Osteocyte (in vitro differentiated cells): Measurements from ENCODE around the gene CMIP. TPM values are rescaled to one million over a fixed set of nuclear protein-coding genes. Genes with fewer than 3 reads are reported as not detected.

Experiments used
- DNase-seq: peaks from one replicate; pipeline ENCODE4 v3.0.0; 2021; ENCODE audit warnings: mixed read lengths; ENCODE audit not compliant: unreplicated experiment; ENCODE audit errors: extremely low spot score
- H3K27ac Mint-ChIP-seq: one replicate; pipeline ENCODE4 v1.8.0; 2021; ENCODE audit warnings: mild to moderate bottlenecking, mixed read lengths; ENCODE audit not compliant: unreplicated experiment
- H3K27me3 Mint-ChIP-seq: one replicate; pipeline ENCODE4 v1.8.0; 2021; ENCODE audit warnings: mixed read lengths; ENCODE audit not compliant: unreplicated experiment
- H3K36me3 Mint-ChIP-seq: one replicate; pipeline ENCODE4 v1.8.0; 2021; ENCODE audit warnings: mixed read lengths; ENCODE audit not compliant: unreplicated experiment
- H3K4me1 Mint-ChIP-seq: one replicate; pipeline ENCODE4 v1.8.0; 2021; ENCODE audit warnings: mixed read lengths; ENCODE audit not compliant: unreplicated experiment
- H3K4me3 Mint-ChIP-seq: one replicate; pipeline ENCODE4 v1.8.0; 2021; ENCODE audit warnings: mild to moderate bottlenecking, moderate library complexity, mixed read lengths; ENCODE audit not compliant: unreplicated experiment
- H3K9me3 Mint-ChIP-seq: one replicate; pipeline ENCODE4 v1.8.0; 2021; ENCODE audit warnings: mixed read lengths; ENCODE audit not compliant: unreplicated experiment
- total RNA-seq: library from RNA; stranded (reverse); gene quantifications from 2 replicates; pipeline ENCODE4 v1.2.1, GENCODE V29; 2021
- TF ChIP-seq, protein P1 (sequence below): fragments of 200-600 bp; sonication (generic); IDR thresholded peaks from 2 replicates; pipeline ENCODE4 v1.5.0; 2021; ENCODE audit warnings: antibody characterized with exemption, mild to moderate bottlenecking, moderate library complexity

The CMIP gene
- total RNA-seq, 1 donor from 2014 or later, result 38.0 TPM

DNA sequence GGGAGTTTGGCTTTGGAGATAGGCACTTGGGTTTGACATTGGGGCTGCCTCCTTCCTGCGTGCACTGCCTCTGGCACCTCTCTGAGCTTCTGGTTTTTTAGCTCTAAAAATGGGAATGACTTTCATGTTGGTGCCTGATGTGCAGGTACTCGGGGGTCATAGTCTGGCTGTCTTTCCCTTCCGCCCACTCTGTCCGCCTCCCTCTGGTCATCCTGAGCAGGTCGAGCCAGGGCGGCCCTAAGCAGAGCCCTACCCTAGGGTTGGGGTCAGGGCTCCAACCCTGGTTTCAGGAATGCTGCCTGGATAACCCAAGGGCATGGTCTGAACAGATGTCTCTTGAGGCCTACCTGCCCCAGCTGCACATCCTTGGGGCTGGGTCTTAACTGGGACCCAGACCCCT, 64.8 kb downstream of the CMIP start:
- no peaks in the 10 kb centered on the region for H3K36me3 Mint-ChIP-seq
- no peak for DNase-seq

DNA sequence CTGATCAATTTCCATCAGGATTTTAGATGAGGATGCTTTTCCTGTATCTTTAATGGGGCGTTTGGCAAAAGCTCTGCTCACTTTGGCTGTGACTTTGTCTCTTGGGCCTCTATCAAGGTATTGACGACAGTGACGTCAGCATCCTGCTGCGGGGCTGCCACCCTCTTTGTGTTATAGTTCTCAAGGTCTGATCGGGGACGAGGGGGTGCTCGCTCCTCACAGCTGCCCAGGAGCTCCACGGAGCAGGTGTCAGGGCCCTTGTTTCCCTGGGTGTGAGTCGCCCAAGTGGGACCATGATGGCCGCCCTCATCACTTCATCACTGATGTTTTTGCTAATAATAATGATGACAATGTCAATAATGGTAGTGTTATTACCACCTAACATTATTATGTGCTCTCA, 65.4 kb downstream of the CMIP start:
- Mint-ChIP-seq H3K36me3 (no peaks in the 10 kb centered on the region), H3K4me3 (no peak overlapping the region), H3K9me3 (peaks cover 6% of the 10 kb centered on the region), H3K27ac (no peak overlapping the region), H3K4me1 (peaks cover 56% of the 10 kb centered on the region), H3K27me3 (no peaks in the 10 kb centered on the region)
- no peak for DNase-seq
- TF ChIP-seq, protein P1, sequence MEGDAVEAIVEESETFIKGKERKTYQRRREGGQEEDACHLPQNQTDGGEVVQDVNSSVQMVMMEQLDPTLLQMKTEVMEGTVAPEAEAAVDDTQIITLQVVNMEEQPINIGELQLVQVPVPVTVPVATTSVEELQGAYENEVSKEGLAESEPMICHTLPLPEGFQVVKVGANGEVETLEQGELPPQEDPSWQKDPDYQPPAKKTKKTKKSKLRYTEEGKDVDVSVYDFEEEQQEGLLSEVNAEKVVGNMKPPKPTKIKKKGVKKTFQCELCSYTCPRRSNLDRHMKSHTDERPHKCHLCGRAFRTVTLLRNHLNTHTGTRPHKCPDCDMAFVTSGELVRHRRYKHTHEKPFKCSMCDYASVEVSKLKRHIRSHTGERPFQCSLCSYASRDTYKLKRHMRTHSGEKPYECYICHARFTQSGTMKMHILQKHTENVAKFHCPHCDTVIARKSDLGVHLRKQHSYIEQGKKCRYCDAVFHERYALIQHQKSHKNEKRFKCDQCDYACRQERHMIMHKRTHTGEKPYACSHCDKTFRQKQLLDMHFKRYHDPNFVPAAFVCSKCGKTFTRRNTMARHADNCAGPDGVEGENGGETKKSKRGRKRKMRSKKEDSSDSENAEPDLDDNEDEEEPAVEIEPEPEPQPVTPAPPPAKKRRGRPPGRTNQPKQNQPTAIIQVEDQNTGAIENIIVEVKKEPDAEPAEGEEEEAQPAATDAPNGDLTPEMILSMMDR, result no peak

More for the DNA sequence above, 64.8 kb downstream of the CMIP start:
- Mint-ChIP-seq H3K27me3 (no peaks in the 10 kb centered on the region), H3K4me1 (peaks cover 58% of the 10 kb centered on the region), H3K27ac (no peak overlapping the region), H3K9me3 (peaks cover 6% of the 10 kb centered on the region), H3K4me3 (no peak overlapping the region)
- TF ChIP-seq, protein P1, result no peak

DNA sequence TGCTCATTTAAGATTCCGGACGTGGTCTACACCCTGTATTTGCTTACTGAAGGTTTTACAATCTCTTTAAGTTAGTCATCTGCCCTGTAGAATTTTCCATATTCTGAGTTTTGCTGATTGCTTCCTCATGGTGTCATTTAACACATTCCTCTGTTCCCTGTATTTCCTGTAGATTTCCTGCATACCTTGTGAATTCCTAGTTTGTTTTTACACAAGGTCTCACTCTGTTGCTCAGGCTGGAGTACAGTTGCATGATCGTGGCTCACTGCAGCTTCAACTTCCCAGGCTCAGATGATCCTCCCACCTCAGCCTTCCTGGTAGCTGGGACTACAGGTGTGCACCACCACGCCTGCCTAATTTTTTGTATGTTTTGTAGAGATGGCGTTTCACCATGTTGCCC, 66.8 kb downstream of the CMIP start:
- H3K27me3 Mint-ChIP-seq, result no peaks in the 10 kb centered on the region
- TF ChIP-seq, protein P1, result no peak
- H3K9me3 Mint-ChIP-seq, result peaks cover 6% of the 10 kb centered on the region
- no peak for DNase-seq
- H3K36me3 Mint-ChIP-seq, result no peaks in the 10 kb centered on the region
- H3K4me1 Mint-ChIP-seq, result peaks cover 55% of the 10 kb centered on the region
- H3K4me3 Mint-ChIP-seq, result no peak overlapping the region
- H3K27ac Mint-ChIP-seq, result peak overlapping the region; percentile 76

DNA sequence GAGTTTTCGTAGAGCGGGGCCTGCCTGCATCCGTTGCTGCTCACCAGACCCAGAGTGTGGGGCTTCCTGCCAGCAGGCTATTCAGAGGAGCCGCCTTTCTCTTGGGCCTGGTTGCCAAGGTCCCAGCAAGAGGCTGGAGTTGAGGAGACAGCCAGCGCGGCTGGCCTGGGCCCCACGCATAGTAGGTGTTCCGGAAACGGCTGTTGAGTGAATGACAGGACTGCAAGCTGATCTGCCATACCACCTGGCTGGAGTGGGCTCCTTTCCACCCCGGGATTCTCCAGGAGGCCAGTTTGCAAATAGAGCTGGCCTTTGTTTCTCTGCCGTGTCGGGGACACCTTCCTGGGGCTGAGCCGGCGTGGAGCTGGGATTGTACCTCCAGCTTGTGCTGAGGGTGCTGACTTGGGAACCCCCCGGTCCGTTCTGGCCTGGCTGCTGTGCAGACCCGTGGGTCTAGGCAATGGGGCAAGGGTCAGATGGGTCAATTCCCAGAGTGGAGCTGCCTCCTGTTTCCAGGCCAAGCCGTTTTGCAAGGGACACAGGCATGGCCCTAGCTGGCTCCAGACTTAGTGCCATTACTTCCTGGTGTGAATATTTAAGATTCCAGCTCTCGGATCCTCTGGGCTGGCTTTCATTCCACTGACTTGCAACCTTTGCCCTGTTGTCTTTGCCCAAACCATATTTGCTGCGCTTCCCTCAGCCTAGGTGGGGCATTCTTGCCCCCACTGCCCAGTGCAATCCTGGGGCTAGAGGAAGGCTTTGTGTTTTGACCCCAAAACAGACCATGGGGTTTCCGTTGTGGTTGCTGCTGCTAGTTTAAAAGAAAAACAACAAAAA, 68.8 kb downstream of the CMIP start:
- DNase-seq, result no peak
- Mint-ChIP-seq H3K9me3 (peaks cover 6% of the 10 kb centered on the region), H3K4me3 (no peak overlapping the region), H3K27ac (peak overlapping the region; percentile 77), H3K36me3 (no peaks in the 10 kb centered on the region), H3K27me3 (no peaks in the 10 kb centered on the region), H3K4me1 (peaks cover 65% of the 10 kb centered on the region)
- TF ChIP-seq, protein P1, result no peak

DNA sequence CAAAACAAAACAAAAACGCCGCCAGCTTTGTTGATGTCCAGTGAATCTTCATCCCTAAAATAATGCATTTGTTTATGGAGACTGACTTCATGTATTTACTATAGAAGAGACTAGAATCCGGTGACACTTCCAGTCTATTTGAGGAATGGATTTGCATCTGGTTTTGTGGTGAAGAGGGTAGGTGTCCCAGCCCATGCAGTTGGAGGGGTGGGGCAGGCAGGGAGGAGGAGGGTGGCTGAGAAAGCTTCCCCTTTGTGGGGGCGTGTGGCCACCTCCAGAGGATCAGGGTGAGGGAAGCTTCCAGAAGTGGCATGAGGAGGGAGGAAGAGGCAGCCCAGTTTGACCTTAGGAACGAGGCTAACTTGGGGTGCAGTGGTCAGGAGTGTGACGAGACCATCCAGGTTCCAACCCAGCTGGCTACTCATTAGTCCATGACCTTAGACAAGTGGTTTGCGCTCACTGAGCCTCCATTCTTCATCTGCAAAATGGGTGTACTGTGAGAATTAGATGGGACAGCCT, 69.5 kb downstream of the CMIP start:
- Mint-ChIP-seq H3K27ac (peak overlapping the region; percentile 77), H3K36me3 (no peaks in the 10 kb centered on the region), H3K27me3 (no peaks in the 10 kb centered on the region), H3K4me3 (no peak overlapping the region), H3K9me3 (peaks cover 6% of the 10 kb centered on the region), H3K4me1 (peaks cover 62% of the 10 kb centered on the region)
- TF ChIP-seq, protein P1, result no peak
- DNase-seq, result no peak
